Measurements from ENCODE around the gene USP6NL.

The USP6NL gene

DNA sequence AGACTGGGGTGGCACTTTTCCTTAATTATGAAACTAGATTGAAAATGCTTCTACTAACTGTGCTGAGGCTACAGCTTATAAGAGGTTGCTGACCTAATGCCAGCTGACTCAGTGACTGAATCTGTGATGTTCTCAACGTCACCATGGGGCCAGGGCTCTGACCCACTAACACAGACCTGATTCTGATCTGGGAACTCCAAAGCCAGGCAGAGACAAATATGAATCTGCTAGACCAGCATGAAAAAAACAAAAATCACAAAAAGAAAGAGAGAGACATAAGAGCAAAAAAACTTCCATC, 16.1 kb downstream of the USP6NL start:
- in situ Hi-C loops (cut with HindIII; ENCODE audit: low sequenced_read_pairs) = no loop called here
- DNase-seq (ENCODE audit: low read depth) = no peak
- TF ChIP-seq CTCF (IDR thresholded peaks at IDR 0.05; ENCODE audit: low read depth, low read length, missing control alignments) = no peak
- no peak overlapping the region for H3K4me3 ChIP-seq (ENCODE audit: low read depth, low read length)

DNA sequence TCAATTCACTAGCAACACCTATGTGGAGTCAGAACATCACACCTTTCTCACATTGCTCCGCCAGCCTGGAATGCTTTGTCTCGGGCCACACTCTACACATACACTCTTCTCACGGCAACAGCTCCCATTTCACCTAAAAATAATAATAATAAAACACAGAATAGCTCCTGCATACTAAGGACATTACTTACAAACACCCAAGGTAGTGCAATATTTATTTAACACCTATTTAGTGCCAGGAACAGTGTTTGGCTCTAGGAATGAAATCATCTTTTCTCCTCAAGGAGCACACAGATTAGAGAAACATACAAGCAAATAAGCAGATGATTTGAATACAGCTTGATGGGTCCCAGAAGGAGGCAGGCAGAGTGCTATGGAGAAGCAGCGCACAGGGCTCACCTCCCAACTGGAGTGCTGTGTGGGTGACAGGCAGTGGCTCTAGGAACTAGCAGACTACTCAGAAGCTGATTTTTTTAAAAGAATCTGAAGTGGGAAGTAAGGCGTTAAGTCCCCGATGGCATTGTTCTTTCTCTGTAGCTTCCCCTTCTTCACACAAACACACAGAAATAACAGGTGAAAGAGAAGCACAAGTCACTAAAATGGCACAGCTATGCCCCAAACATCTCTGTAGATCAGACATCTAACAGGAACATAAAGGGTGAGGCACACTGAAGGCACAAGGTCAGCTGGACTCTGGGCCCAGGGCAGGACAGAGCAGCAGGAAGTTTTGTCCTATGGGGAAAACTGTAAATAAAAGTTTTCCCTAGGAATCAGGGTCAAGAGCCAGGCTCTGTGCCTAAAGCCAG, 16.7 kb downstream of the USP6NL start:
- in situ Hi-C loops (cut with HindIII; ENCODE audit: low sequenced_read_pairs) = no loop called here
- no peak overlapping the region for H3K4me3 ChIP-seq (ENCODE audit: low read depth, low read length)
- TF ChIP-seq CTCF (IDR thresholded peaks at IDR 0.05; ENCODE audit: low read depth, low read length, missing control alignments) = no peak
- no peak for DNase-seq (ENCODE audit: low read depth)

DNA sequence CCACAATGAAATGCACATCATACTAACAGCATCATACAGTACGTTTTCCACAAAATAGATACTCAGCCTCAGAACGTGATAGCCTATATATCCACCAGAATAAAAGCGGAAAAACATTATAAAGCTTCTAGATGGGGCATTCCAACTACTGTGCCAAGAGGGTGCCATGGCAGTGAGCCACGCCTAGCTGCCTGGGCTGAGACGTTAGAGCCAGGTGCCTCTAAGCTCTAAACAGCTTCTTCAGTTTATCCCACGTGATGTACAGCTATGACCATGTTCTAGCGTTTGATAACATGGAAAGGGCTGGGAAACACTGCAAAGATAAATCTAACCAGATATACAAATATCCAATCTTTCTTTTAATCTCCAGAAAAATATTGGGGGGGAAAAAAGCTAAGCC, 17.8 kb downstream of the USP6NL start:
- in situ Hi-C loops (cut with HindIII; ENCODE audit: low sequenced_read_pairs) = no loop called here
- H3K4me3 ChIP-seq (ENCODE audit: low read depth, low read length) = no peak overlapping the region
- DNase-seq (ENCODE audit: low read depth) = no peak
- TF ChIP-seq CTCF (IDR thresholded peaks at IDR 0.05; ENCODE audit: low read depth, low read length, missing control alignments) = no peak

- H3K4me3 ChIP-seq (ENCODE audit: low read depth, low read length) = no peak overlapping the region
- no peak for TF ChIP-seq CTCF (IDR thresholded peaks at IDR 0.05; ENCODE audit: low read depth, low read length, missing control alignments)
- DNase-seq (ENCODE audit: low read depth) = no peak
- in situ Hi-C loops (cut with HindIII; ENCODE audit: low sequenced_read_pairs) = no loop called here
Measured at GRCh38 chr10:11589738-11590137, 21.7 kb downstream of the USP6NL start.

DNA sequence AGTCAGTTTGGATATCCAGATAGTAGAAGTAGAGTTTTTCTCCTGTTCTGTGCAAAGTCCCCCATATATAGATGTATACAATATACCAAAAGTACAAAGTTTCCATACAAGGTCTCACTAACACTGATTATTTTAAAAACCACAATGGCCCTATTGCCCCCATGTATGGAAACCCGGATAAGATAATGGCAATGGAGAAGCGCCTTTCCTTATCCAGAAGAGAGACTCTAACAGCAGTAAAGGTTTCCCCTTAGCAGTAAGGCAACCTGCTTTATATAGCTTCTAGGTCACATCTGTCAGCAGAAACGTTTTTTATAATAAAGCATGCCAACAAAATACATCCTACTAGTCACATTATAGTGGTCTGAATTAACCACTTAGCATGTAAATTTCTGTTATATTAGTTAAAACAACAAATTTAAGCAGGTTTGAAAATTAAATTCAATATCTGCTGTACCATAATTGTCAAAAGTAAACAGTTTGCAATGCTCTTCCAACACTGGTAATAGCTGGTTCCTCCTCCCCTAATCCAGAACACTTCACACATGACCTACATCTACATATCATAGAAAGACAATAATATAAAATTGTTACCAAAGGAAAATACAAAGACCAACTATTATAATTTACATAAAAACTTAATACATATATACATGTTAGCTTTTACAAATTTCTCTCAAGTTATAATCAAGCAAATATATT, 22.4 kb downstream of the USP6NL start:
- H3K4me3 ChIP-seq (ENCODE audit: low read depth, low read length) = no peak overlapping the region
- no peak for DNase-seq (ENCODE audit: low read depth)
- in situ Hi-C loops (cut with HindIII; ENCODE audit: low sequenced_read_pairs) = no loop called here
- no peak for TF ChIP-seq CTCF (IDR thresholded peaks at IDR 0.05; ENCODE audit: low read depth, low read length, missing control alignments)

GRCh38 chr10:11587722-11588259, 23.7 kb downstream of the USP6NL start:
- no peak for DNase-seq (ENCODE audit: low read depth)
- in situ Hi-C loops (cut with HindIII; ENCODE audit: low sequenced_read_pairs) = no loop called here
- H3K4me3 ChIP-seq (ENCODE audit: low read depth, low read length) = no peak overlapping the region
- TF ChIP-seq CTCF (IDR thresholded peaks at IDR 0.05; ENCODE audit: low read depth, low read length, missing control alignments) = no peak

Measured in astrocyte of the cerebellum (primary cell).